BE2C (cell line): ENCODE data around the gene FLRT2.

Source experiments
- DNase-seq: peaks from one replicate; pipeline ENCODE4 v3.0.0-alpha.2; 2020
- H3K27me3 ChIP-seq: fragments of 250-450 bp; sonication (Bioruptor Pico); 2 replicates; pipeline ENCODE4 v1.5.1; 2020; ENCODE audit warnings: mild to moderate bottlenecking
- H3K36me3 ChIP-seq: fragments of 250-450 bp; sonication (Bioruptor Pico); 2 replicates; pipeline ENCODE4 v1.5.1; 2020; ENCODE audit warnings: mild to moderate bottlenecking
- H3K4me1 ChIP-seq: fragments of 250-450 bp; sonication (Bioruptor Pico); 2 replicates; pipeline ENCODE4 v1.5.1; 2020
- H3K4me3 ChIP-seq: 2 replicates; pipeline ENCODE4 v1.5.1; 2011; ENCODE audit warnings: low read depth, low read length
- H3K9me3 ChIP-seq: fragments of 250-450 bp; sonication (Bioruptor Pico); 2 replicates; pipeline ENCODE4 v1.5.1; 2020
- TF ChIP-seq, protein P1 (sequence below): IDR thresholded peaks from 2 replicates; pipeline ENCODE4 v1.5.1; 2012; ENCODE audit warnings: mild to moderate bottlenecking, low read depth, low read length

Gene FLRT2

DNA sequence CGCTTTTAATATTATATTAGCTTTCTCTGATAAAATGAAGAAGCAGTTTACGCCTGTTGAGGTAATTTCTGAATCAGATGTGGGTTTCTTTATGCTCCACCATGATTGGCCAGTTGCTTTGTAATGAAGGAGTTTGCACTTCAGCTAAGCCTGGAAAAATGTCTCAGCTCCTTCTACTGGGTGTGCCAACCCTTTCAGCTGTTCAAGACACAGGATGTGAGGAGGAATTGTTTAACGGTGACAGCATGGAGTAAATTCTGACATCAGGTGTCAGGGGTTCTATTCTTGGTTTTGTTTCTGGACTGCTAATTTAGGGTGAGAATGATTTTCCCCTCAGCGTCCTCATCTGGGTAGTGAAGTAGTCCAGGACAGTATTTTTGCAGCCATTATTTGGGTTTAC, 43.5 kb downstream of the FLRT2 start:
- TF ChIP-seq, protein P1, sequence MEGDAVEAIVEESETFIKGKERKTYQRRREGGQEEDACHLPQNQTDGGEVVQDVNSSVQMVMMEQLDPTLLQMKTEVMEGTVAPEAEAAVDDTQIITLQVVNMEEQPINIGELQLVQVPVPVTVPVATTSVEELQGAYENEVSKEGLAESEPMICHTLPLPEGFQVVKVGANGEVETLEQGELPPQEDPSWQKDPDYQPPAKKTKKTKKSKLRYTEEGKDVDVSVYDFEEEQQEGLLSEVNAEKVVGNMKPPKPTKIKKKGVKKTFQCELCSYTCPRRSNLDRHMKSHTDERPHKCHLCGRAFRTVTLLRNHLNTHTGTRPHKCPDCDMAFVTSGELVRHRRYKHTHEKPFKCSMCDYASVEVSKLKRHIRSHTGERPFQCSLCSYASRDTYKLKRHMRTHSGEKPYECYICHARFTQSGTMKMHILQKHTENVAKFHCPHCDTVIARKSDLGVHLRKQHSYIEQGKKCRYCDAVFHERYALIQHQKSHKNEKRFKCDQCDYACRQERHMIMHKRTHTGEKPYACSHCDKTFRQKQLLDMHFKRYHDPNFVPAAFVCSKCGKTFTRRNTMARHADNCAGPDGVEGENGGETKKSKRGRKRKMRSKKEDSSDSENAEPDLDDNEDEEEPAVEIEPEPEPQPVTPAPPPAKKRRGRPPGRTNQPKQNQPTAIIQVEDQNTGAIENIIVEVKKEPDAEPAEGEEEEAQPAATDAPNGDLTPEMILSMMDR, result no peak
- no peaks in the 10 kb centered on the region for H3K27me3 ChIP-seq
- H3K4me1 ChIP-seq, result no peaks in the 10 kb centered on the region
- H3K9me3 ChIP-seq, result no peaks in the 10 kb centered on the region
- DNase-seq, result no peak
- no peaks in the 10 kb centered on the region for H3K36me3 ChIP-seq
- no peak overlapping the region for H3K4me3 ChIP-seq

DNA sequence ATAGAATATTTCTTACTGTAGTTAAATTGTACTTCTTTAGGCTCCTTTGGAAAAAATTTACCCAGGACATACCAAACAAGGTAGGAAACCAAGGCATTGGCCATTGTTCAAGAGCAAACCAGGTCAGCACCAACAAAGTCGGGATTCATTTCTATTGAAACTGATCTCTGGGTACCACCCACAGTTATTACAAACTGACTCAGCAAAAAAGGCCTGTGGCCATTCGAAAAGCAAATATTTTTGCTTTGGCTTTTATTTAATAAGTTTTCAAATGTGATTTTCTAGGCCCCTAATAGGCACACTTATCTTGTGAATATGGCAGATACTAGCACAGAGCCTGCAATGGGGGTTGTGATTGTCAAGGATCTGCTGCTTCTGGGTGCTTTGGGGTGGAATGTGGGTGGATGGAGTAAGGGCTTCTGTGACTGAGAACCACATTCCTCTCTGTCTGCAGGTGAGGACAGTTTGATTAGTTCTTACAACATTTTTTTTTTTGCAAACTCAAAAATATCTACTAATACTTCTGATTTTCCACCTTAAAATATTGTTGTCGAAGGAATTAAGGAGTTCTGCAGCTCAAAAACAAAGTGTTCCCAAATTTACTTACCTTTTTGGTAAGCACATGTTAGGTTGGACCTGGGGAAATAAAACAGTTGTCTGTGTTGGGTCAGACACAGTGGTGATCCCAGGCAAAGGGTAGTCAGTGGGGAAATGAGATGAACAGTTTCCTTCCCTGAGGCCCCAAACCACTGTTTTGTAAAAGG, 45.1 kb downstream of the FLRT2 start:
- DNase-seq, result no peak
- no peaks in the 10 kb centered on the region for H3K27me3 ChIP-seq
- no peak overlapping the region for H3K4me3 ChIP-seq
- no peaks in the 10 kb centered on the region for H3K9me3 ChIP-seq
- H3K4me1 ChIP-seq, result no peaks in the 10 kb centered on the region
- TF ChIP-seq, protein P1, result no peak
- H3K36me3 ChIP-seq, result no peaks in the 10 kb centered on the region

DNA sequence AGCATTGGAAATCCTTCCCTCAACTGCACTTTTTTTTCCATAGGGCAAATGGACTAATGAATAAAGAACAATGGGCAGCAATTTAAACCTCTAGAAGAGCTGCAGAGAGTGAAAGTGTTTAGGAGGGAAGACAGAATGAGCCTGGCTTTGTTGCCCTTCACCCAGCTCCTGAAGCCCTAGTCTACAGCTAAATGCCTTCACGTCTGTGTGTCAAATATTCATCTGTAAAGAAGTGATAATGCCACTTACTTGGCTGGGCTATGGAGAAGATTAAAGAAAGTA, 45.6 kb downstream of the FLRT2 start:
- TF ChIP-seq, protein P1, result no peak
- no peaks in the 10 kb centered on the region for H3K27me3 ChIP-seq
- H3K4me3 ChIP-seq, result no peak overlapping the region

DNA sequence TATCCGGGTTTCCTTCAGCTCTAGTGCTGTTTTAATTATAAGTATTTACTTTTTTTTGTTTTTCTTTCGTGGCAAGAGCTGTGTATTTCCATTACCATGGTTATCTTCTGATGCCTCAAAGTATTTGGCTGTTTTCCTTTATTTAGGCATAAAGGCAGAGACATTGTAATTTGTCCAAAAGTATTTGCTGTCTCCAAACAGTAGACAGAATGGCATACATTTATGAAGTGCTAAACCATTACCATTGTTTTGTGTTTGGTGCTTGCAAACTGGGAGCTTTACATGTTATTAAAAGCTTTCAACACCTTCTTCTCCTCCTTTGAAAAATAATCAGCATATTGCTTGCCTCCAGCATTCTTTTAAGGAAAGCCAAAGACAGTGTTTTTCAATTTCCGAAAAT, 46.3 kb downstream of the FLRT2 start:
- Histone ChIP-seq H3K27me3 (no peaks in the 10 kb centered on the region), H3K4me3 (no peak overlapping the region), H3K9me3 (no peaks in the 10 kb centered on the region), H3K4me1 (no peaks in the 10 kb centered on the region), H3K36me3 (no peaks in the 10 kb centered on the region)
- TF ChIP-seq, protein P1, result no peak
- no peak for DNase-seq

More for the DNA sequence above, 45.6 kb downstream of the FLRT2 start:
- no peaks in the 10 kb centered on the region for H3K9me3 ChIP-seq
- no peak for DNase-seq
- no peaks in the 10 kb centered on the region for H3K4me1 ChIP-seq
- no peaks in the 10 kb centered on the region for H3K36me3 ChIP-seq

DNA sequence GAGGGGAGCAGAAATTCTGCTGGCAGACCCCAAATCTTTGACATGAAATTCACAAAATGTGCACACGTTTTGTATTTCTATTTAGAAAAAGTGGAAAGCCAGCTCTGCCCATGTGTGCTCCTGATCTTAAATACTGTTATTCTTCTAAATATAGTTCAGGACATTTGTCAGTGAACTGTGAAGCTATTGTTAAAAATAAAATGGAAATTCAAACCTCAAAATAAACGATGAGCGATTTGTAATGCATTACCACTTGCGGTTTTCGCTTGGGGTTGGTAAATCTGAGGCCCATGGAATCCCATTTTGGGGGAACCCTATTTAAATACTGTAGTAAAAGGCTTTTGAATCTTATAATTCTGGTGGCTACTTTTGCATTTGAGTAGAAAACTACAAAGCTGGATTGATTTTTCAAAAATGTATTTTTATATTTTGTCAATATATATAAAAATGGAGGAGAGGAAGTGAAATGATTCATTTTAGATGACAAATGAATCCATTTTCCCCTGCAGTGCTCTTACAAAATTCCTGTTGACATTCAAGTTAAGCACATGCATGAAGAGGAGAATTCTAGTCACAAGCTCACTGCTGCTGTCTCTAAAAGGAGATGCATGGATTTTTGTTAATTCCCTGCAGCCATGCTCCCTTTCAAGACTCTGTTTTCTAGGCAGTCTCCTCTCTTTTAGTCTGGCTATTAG, 47.1 kb downstream of the FLRT2 start:
- Histone ChIP-seq H3K4me3 (no peak overlapping the region), H3K36me3 (no peaks in the 10 kb centered on the region), H3K4me1 (no peaks in the 10 kb centered on the region), H3K27me3 (no peaks in the 10 kb centered on the region), H3K9me3 (no peaks in the 10 kb centered on the region)
- DNase-seq, result no peak
- TF ChIP-seq, protein P1, result no peak

DNA sequence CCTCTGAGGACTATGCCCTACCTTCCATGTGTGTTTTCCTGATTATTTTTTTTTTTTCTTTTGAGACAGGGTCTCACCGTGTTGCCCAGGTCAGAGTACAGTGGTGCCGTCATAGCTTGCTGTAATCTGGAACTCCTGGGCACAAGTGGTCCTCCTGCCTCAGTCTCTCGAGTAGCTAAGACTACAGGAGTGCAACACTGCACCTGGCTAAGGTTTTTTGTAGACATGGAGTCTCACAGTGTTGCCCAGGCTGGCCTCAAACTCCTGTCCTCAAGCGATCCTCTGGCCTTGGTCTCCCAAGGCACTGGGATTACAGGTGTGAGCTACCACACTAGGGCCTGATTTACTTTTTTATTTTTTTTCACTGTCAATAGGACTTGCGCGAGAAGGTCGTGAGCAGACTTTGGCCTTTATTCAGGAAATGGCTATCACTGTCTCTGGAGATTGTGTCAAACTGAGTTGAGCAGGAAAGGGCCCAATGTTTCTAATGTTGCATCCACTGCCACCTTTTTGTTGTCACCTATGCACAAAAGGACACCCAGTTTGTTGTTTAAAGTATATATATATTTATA, 47.7 kb downstream of the FLRT2 start:
- Histone ChIP-seq H3K36me3 (no peaks in the 10 kb centered on the region), H3K4me3 (no peak overlapping the region), H3K9me3 (no peaks in the 10 kb centered on the region), H3K4me1 (no peaks in the 10 kb centered on the region), H3K27me3 (no peaks in the 10 kb centered on the region)
- no peak for DNase-seq
- TF ChIP-seq, protein P1, result no peak
